Esophagus mucosa (tissue), 1 donor: ENCODE data around the gene CHAF1A. TPM values are rescaled to one million over a fixed set of nuclear protein-coding genes. Genes with fewer than 3 reads are reported as not detected.

ENCODE experiments used
- ATAC-seq: fragments of 200-7000 bp; cut with Tn5 transposase; one replicate; pipeline ENCODE4 v1.9.1; 2020
- total RNA-seq: library from RNA; stranded (reverse); gene quantifications from one replicate; pipeline ENCODE4 v1.2.4, GENCODE V29; 2023
- donor health status: DM: yes; HTN: yes; CAD: no.

Gene CHAF1A
- total RNA-seq, 1 donor from 2014 or later = 17.3 TPM

DNA sequence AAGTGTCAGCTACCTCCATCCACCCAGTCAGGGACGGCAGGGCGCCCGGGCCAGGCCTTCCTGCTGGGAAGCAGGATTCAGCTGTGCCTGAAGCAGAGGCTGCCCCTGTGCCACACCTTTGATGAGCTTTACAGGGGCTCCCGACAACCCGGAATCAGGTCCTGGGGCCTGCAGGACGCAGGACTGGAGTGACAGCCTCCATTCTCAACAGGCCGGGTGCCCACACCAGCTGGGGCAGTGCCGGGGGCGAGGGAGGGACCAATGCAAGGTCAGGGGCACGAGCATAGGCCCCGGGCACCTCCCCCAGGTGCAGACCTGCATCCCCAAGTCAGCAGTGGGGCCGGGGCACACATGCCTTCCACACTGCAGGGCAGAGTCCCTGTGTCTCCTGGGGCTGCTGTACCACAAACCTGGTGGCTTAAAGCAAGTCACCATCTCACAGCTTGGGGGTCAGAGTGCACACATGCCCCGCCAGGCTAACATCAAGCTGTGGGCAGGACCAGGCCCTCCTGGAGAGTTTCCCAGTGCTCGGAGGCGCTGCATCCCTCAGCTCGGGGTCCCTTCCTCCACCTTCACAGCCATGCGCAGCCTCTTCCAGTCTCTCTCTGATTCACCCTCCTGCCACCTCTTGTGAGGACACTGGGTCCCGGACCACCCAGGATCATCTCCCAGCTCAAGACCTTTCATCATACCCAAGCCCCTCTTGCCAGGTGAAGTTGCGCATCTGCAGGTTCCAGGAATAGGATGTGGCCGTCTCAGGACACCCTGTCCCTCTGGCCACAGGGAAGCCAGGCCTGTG, 41.7 kb downstream of the CHAF1A start:
- no peak for ATAC-seq

DNA sequence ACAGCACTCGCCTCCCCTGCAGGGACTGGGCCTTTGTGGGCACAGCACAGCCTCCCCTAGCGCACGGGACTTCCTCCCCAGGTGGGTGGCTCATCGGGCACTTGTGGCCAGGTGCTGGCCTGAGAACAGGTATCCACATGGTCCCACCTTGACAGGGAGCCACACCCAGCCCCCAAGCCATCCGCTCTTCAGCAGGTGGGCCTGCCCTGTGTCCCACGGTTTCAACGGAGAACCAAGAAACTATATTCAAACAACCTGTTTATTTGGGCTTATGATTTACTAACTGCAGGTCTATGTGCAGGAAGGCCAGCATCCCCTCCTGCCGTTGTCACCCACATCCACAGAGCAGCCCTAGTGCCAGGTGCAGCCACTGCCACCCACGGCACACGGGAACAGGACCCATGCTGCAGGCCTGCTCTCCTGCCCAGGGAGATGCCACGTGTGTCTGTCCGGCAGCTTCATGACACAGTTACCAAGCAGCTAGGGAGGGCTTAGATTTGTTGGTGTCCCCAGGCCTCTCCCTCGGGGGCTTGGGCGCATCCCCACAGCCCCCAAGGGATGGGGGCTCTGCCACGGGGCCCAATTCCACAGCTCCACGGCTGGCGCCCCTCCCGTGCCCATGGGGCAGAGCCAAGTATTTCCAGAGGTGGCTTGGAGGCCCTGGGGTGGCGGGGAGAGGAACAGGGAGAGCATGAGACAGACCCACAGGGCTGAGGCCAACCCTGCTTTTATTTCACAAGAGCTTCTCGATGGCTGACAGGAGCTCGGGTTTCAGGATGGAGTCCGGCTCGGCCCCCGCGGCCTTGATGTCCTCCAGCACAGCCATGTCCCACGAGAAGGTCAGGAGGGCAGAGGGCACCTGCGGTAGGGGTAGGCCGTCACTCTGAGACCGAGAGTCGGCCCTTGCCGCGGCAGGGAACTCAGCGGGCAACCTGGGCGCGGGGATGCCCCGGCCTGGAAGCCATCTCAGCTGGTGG, 42.6 kb downstream of the CHAF1A start:
- no peak for ATAC-seq

DNA sequence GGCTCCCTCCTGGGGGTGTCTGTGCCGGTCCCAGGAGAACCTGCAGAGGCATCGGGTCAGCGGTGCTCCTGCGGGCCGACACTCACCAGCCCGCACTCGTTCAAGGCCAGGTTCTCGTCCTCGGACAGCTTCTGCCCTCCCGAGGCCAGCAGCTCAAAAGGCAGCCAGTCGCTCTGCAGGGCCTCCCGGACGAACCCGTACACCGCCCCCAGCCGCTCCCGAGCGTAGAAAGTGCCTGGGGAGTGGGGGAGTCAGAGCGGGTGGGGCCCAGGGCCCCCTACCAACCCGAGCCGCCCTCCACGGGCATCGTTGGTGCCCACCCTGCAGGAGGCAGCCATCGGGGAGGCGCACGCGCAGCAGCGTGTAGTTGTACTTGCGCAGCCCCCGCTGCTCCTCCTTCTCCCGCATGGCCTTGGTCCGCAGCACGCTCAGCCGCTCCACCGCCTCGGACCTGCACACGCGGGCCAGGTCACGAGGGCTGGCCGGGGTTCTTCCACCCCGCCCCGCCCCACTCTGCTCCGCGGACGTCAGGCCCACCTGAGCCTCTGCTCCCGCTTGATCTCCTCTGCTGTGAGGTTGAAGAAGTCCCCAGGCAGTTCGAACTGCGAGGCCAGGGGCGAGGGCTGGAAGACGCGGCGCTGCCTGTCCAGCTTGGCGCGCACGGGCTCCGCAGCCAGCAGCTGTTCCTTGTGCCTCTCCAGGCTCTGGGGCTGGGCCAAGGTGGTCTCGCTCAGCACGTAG, 43.7 kb downstream of the CHAF1A start:
- no peak for ATAC-seq

GRCh38 chr19:4446704-4447200, 44.3 kb downstream of the CHAF1A start:
- no peak for ATAC-seq

DNA sequence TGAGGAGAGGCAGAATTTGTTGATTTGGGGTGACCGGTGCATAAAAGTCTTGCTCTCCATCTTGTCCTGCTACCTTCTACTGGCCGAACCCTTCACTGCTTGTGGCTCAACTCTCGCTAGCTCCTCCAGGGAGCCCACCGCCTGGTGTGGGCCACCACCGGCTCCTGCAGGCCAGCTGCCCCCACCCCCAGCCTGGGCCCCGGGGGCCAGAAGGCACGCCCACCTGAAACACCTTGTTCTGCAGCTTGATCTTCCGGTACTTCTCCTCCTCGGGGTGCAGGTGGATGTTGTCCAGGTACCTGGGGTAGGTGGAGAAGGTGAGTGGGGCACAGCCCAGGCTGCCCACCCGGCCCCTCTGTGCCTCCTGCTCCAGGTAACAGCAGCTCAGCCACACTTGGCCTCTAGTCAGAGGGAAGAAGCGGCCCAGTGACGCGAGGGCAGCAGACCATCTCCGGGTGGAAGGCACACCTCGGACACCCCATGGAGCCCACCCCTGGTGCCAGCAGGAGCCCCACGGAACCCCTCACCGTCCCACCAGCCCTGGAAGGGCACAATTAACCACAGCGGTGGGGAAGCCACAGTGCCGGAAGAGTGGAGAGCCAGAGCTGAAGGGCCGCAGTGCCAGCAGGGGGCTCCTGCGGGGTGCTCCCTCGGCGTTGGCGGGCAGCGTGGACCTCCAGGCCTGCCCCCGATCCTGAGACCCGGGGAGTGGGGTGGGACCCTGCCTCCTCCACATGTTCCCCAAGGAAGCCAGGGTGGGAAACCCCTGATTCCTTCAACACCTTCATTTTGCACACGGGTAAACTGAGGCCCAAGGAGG, 45.1 kb downstream of the CHAF1A start:
- no peak for ATAC-seq

DNA sequence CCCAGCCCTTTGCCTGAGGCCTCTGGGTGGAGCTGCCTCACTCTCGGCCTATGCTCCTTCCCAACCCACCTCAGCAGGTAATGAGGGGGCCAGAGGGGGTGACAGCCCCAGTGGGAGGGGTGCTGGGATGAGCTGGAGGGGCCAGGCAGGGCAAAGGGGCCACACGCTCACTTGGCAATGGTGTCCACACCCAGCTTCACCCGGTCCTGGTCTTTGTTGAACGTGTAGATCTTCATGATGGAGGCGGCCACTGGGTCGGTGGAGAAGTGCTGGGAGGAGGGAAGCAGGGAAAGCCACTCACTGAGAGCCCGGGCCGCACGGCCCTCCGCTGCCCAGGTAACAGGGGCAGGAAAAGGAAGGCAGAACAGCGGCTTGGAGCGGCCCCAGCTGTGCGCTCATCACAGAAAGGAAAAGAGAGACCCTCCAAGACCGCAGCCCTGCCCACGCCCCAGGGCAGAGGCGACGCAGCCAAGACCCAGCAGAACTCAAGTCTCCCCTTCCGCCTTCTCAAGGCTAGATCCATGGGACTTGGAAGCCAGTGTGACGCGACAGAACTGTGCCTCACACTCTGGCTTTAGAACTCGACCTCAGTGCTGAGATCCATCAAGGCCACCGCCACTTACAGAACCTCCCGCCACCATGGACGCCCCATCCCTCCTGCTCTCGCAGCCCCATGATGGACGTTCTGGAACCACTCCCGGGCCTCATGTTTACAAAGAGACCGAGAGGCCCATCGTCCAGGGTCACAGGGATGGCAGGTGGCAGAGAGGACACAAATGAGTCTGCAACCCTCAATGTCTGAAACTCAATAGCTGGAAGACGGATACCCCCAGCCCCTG, 45.9 kb downstream of the CHAF1A start:
- ATAC-seq = no peak

GRCh38 chr19:4449022-4449638, 46.7 kb downstream of the CHAF1A start:
- peak; percentile 54 for ATAC-seq

- ATAC-seq = no peak
These were observed 47.2 kb downstream of the CHAF1A start for GRCh38 chr19:4449639-4450028.

GRCh38 chr19:4452230-4452990, 50.0 kb downstream of the CHAF1A start:
- no peak for ATAC-seq

- ATAC-seq = no peak
These were observed 51.1 kb downstream of the CHAF1A start for GRCh38 chr19:4453232-4454179.

DNA sequence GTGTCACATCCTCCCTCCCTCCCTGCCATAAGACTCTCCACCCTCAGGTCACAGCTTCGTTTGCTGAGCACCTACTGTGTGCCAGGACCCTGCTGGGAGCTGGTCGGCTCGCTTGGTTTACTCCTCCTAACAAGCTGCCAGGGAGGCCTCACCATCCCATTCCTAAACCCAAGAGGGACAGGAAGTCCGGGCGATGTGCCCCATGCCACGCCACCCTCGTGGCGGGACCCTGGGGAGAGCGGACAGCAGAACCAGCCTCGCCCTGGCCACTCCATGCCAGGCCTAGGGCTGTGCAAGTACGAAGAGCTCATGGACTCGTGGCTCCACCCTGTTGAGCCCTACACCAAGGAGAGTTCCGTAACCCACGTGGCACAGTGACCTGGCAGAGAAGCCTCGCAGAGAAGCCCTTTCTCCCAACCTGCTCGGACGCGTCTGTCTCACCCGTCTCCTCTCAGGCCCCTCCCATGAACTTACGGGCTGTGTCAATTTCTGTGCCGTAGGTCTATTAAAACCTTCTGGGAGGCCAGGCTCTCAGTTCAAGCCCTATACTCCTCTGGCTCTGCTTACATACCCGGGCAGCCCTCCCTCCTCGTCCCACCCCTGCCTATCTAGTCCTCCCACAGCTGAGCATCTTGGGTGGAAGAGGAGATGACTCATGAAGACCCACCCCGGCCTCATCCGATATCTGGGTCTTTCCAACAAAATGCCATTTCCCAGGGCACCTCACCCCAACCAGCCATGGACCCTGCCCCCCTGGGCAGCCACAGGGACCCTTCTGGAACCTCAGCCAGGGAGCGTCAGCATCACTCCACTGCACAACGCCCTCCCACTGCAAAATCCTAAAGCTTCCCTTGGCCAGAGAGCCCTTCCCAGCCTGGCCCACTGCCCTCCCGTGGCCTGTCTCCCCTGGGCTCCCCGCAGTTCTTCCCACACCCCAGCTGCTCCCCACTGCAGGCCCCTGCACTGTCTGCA, 52.6 kb downstream of the CHAF1A start:
- ATAC-seq = peak; percentile 77

DNA sequence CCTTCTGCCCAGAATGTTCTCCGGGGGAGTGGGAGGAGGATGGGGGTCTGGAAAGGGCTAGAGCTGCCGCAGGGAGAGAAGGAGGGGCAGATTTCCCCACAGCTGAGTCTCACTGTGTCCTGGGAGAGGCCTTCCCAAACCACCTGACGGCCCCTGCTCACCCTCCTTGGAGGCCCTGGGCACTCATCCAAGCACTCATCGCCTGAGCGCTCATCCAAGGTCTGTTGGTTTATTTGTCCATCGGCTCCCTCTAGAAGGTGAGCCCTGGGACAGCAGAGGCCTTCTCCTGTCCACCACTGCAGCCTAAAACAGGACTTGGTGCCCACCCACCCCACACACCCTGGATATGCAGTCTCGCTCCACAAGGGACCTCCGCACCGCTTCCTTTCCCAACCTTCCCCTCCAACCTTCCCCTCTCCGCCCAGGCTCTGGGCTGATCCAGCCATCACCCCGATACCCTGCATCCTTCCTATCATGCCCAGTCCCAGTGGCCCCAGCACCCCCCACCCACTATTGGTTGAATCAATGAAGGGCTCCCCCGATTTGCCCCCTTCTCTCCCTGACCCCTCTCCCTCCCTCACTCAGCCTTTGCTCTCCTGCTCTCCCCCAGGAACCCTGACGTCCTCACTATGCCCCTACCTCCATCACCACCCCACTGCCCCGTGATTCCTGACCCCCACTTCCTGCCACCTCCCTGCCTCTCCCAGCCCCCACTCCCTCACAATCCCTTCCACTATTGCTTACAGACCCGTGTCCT, 53.5 kb downstream of the CHAF1A start:
- ATAC-seq = peak; percentile 4

DNA sequence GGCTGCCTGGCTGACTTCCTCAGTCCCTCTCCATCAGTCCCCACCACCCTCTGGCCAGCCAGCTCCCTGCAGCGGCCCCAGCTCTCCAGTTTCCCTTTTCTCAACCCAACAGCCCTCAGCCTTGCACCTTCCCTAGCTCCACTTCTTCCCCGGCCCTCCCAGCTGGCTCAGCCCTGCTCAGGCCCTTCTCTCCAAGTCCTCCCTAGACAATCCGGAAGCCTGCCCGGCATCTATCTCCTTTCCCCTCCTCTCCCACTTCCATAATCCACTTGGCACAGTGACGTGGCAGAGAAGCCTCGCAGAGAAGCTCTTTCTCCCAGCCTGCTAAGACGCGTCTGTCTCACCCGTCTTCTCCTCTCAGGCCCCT, 54.0 kb downstream of the CHAF1A start:
- peak; percentile 7 for ATAC-seq

- ATAC-seq = peak; percentile 3
These were observed 54.6 kb downstream of the CHAF1A start for GRCh38 chr19:4456843-4457653.

- peak; percentile 91 for ATAC-seq
These were observed 55.4 kb downstream of the CHAF1A start, which contains the start of gene UBXN6 for GRCh38 chr19:4457654-4458395. Gene UBXN6 (minus strand): TSS chr19:4457794. CDS start chr19:4457697, 97 bp downstream.
